Activated CD8-positive, alpha-beta memory T cell treated with anti-CD3 and anti-CD28 coated beads for 24 hours (primary cell): ENCODE results near the gene ZCWPW1.
"Not testable (repeated sequence)": the region's sequence is repeated elsewhere in the genome, so short reads cannot be mapped to it uniquely, and the experiment has no call there.

Experiments used
- DNase-seq: peaks from one replicate; pipeline ENCODE4 v3.0.0-alpha.2; 2020

ZCWPW1 gene

GRCh38 chr7:100371561-100372171, 56.8 kb downstream of the ZCWPW1 start:
- no peak for DNase-seq

DNA sequence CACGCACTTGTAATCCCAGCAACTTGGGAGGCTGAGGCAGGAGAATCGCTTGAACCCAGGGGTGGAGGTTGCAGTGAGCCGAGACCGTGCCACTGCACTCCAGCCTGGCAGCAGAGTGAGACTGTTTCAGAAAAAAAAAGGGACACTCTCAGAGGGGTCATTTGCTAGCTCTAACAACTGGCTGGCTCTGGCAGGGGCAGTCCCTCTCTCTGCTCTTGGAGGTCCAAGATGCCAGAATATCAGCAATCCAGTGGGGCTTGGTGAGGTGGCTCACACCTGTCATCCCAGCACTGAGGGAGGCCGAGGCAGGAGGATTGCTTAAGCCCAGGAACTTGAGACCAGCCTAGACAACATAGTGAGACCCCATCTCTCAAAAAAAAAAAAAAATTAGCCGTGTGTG, 57.8 kb downstream of the ZCWPW1 start:
- DNase-seq, result no peak

DNA sequence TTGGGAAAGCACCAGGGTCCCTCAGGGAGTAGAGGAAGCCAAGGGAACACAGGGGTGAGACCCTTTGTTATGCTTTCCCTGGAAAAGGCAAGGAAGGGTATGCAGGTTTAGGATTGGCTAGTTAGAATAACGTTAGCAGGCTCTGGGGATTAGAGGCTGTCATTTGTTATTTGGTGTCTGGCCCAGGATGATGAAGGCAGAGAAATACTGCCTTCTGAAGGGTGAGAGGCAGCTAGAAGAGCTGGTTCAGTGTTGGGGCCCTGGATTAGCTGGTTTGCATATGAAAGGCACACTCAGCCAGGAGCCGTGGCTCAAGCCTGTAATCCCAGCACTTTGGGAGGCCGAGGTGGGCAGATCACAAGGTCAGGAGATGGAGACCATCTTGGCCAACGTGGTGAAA, 58.2 kb downstream of the ZCWPW1 start:
- DNase-seq, result no peak

DNA sequence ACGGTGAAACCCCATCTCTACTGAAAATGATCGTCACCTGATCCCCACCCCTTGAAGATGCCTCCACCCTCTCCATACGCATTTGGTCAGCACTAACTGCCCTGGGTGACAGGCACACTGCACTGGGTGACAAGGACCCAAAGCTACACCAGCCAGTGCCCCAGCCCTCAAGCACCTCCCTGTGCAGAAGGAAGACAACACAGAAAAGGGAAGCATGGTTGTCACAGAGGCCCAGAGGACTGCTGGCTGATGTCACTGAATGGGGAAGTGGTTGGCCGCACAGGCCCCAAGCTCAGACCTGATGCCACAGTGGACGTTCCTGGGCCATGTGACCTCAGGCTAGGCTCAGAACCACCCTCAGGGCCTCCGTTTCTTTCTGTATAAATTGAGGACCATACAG, 59.4 kb downstream of the ZCWPW1 start:
- DNase-seq, result no peak

DNA sequence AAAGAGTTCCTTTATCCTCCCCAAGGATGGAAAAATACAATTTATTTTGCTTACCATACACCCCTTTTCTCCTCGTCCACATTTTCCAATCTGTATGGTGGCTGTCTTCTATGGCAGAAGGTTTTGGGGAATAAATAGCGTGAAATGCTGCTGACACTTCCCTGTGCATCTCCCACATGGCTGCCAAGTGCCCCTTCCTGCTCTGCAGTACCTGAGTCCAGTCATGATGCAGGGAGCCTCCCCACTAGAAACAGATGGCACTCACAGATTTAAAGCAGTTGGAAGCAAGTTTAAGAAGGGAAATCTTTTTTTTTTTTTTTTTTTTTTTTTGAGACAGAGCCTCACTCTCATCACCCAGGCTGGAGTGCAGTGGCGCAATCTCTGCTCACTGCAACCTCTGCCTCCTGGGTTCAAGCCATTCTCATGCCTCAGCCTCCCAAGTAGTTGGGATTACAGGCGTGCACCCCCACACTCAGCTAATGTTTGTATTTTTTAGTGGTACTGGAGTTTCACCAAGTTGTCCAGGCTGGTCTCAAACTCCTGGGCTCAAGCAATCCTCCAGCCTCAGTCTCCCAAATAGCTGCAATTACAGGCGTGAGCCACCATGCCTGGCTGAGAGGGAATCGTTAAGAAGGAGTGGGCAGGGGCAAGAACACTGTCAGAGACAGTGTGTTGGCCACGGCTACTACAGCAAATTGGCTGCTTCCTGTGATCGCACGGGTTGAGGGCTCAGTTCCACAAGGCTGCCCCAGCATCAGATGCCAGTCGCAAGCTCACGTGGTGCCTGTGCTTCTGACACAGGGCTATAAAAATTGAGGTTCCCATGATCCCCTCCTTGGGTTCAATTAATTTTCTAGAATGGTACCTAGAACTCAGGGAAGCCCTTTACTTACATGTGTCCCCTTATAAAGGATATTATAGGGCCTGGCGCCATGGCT, 60.6 kb downstream of the ZCWPW1 start:
- no peak for DNase-seq

DNA sequence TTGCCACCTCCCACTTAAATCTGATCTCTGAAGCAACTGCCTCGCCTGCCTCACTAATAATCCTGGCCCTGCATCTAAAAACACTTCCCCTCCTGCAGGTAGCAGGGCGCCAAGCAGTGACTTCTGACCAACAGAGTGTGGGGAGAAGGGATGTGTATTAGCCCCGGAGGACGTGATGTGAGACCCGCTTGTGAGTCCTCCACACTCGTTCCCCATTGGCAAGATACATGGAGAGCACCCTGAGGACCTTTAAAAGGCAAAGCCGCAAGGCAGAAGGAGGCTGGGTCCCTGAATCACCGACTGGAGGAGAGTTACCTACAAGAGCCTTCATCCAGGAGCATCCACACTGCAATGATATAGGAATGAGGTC, 61.3 kb downstream of the ZCWPW1 start:
- DNase-seq, result no peak

DNA sequence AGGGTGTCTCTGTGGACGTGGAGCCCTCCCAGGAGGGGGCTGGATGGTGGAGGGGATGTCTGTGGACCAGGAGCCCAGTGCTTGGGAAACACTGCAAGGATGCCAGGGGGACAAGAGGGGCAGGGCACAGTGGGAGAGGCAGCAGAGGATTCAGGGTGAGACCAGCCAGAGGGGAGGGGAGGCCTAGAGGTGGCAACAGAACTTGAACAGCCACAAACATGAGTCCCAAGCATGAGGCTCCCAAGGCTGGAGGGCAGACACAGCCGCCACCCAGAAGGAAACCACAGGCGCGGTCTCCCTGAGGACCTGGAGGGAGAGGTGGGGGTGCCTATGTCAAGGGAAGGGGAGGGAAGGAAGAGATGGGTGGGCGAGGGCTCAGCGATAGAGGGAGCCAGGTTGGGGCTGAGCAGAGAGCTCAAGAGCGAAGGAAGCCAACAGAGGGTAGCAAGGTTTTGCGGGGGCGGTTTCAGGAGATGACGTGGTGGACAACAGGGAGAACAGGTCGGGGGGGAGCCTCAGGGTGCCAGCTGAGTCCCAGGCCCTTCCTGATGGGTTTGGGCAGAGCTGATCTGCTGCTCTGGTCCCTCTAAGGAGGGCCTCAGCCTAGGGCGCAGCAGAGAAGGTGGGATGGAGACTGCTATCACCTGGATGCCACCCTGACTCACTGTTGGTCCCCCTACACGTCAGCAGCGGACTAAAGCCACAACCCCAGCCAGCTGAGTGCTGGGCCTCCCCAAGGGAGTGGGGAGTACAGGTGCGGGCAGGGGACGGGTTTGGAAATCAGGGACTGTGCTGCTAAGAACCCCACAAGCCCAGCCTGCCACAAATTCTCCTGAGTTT, 61.9 kb downstream of the ZCWPW1 start:
- peak; percentile 76 for DNase-seq

DNA sequence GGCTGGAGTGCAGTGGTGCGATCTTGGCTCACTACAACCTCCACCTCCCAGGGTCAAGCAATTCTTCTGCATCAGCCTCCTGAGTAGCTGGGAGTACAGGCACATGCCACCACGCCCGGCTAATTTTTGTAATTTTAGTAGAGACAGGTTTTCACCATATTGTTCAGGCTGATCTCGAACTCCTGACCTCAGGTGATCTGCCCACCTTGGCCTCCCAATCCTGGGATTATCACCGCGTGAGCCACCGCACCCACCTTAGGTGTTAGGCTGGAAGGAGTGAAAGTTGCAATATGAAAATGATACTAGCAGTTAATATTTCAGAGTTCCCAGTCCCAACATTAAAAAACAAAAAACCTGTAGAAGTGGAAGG, 62.5 kb downstream of the ZCWPW1 start:
- DNase-seq, result not testable (repeated sequence)

- DNase-seq, result no peak
Measured at GRCh38 chr7:100364480-100364879, 64.0 kb downstream of the ZCWPW1 start.

DNA sequence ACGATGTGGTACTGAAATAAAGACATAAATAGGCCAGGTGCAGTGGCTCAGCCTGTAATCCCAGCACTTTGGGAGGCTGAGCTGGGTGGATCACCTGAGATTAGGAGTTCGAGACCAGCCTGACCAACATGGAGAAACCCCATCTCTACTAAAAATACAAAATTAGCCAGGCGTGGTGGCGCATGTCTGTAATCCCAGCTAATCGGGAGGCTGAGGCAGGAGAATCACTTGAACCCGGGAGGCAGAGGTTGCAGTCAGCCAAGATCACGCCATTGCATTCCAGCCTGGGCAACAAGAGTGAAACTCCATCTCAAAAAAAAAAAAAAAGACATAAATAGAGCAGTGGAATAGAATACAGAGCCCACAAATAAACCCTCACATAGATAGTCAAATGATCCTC, 64.7 kb downstream of the ZCWPW1 start:
- DNase-seq, result not testable (repeated sequence)

- no peak for DNase-seq
Measured at GRCh38 chr7:100363098-100363497, 65.4 kb downstream of the ZCWPW1 start.

DNA sequence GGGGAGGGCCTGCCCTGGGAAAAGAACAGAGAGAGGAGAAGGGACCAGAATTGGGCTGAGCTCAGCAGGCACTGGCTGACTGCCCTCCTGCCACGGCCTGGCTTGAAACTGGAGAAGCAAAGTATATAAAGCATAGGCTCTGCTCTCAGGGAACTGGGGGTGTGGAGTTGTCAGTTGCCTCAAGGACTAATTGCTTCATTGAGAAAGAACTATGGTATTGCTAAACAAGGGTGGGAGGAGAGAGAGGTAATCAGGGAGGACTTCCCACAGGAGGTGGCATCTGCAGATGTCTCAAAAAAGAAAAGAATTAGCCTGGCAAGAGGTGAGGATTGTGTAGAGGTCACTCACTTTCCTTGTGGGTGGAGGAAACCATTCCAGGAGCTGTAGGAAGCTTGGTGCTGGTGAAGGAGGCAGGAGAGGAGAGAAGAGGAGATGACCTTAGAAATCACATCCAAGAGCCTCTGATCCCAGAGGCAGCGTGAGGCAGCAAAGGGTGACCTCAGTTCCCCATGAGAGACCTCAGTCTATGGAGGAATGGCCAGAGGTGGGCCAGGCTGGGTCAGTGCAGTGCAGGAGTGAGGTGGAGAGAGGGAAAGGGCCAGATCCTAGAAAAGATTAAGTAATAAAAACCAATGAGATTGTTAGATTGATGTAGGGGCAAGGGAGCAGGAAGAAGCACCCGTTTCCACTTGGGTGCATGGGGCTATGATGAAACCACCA, 68.2 kb downstream of the ZCWPW1 start:
- no peak for DNase-seq

GRCh38 chr7:100358857-100359212, 69.7 kb downstream of the ZCWPW1 start:
- DNase-seq, result no peak

DNA sequence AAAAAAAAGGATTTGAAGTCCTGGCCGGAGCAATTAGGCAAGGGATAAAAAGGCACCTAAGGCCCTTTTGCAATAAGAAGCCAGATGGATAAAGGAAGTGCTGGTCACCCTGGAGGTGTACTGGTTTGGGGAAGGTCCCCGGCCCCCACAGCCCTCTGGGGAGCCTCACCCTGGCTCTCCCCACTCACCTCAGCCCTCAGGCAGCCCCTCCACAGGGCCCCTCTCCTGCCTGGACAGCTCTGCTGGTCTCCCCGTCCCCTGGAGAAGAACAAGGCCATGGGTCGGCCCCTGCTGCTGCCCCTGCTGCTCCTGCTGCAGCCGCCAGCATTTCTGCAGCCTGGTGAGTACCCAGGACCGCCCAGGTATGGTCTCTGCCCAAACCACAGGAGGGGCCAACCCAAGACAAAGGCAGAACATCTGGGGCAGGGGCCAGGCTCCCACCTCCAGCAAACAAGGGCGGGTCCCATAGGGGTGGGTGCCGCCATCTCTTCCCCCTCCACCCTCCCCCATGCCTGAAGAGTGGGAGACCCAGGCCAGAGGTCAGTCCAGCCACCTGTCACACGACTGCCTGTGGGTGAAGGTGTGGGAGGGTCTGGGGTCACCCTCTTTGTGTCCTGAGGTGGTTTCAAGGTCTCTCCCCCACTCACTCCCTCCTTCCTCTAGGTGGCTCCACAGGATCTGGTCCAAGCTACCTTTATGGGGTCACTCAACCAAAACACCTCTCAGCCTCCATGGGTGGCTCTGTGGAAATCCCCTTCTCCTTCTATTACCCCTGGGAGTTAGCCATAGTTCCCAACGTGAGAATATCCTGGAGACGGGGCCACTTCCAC, 70.3 kb downstream of the ZCWPW1 start, which contains the start of gene PILRB:
Gene PILRB (plus strand): TSS at position 91 of the 830 bp plus-strand sequence. CDS start 186 bp downstream, at position 277.
- no peak for DNase-seq

GRCh38 chr7:100357131-100357561, 71.4 kb downstream of the ZCWPW1 start:
- no peak for DNase-seq

DNA sequence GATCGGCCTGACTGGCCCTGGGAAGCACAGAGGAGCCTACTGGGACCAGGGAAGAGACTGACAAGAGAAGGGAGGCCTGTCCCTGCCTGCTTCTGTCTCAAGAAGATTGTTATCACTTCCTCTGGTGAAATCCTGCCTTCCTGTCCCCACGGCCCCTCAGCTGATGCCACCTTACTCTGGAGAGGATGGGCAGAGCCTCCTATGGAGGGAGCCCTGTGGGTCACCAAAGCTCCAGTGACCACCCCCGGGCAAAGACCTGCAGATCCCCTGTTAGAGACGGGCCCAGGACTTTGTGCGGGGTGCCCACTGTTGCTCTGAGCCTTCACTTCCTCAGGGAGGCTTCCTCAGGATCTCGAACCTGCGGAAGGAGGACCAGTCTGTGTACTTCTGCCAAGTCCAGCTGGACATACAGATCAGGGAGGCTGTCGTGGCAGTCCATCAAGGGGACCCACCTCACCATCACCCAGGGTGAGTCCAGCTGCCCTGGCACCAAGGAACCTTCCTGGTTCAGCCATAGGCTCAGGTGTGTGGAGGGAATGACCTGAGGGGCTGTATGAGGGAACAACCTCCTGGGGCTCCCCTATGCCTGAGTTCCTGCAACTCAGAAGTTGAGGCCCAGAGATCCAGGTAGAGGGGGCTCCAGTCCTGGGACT, 72.0 kb downstream of the ZCWPW1 start:
- no peak for DNase-seq

DNA sequence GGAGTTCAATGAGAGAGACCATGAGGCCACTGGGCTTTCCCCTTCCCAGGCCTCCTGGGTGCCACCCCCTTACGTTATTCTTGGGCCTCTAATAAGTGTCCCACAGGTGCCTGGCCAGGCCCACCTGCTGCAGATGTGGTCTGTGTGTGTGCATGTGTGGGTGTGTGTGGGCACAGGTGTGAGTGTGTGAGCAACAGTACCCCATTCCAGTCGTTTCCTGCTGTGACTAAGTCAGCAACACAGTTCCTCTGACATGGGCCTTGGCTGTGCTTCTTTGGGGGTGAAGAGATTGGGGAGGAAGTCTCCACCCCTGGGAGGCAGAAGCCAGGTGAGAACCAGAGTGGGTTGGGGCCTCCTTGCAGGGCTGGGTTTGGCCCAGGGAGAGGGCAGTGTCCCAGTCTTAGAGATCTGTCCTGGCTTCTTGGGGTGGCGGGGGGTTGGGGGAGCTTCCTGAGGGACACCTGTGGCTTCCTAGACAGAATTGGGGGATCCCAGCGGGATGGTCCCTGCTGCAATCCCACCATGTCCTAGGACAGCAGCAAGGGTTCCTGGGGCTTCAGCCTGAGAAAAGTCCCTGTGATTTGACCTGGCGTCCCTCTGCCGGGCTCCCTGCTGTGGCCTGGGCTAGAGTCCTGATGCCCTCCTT, 74.7 kb downstream of the ZCWPW1 start:
- peak; percentile 76 for DNase-seq

DNA sequence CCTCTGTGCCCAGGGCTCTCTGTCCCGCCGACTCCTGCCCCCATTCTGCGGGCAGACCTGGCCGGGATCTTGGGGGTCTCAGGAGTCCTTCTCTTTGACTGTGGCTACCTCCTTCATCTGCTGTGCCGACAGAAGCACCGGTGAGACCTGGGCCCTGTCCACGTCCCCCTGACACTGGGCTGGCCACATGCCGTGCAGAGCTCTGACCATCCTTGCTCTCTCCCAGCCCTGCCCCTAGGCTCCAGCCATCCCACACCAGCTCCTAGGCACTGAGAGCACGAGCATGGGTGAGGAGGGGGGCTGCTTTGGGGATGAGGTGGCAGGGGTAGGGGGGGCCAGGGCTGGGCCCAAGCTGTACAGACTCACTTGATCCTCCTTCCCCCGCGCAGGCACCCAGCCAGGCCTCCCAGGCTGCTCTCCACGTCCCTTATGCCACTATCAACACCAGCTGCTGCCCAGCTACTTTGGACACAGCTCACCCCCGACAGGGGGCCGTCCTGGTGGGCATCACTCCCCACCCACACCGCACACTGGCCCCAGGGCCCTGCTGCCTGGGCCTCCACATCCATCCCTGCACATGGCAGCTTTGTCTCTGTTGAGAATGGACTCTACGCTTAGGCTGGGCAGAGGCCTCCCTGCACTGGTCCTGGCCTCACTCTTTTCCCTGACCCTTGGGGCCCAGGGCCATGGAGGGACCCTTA, 75.4 kb downstream of the ZCWPW1 start:
- DNase-seq, result no peak

DNA sequence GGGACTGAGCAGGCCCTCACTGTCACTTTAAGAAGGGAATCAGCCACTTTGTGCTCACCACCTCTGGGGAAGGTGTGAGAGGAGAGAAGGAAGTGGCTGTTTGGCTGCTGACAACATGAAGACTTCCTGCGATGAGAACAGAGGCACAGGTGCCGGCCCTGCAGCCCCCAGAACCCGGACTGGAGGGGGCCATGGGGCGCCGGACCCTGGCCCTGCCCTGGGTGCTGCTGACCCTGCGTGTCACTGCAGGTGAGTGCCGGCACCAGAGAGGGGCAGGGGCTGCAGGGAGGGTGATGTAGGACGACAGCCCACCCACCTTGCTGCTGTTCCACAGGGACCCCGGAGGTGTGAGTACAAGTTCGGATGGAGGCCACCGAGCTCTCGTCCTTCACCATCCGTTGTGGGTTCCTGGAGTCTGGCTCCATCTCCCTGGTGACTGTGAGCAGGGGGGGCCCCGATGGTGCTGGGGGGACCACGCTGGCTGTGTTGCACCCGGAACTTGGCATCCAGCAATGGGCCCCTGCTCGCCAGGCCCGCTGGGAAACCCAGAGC, 76.2 kb downstream of the ZCWPW1 start:
- DNase-seq, result not testable (repeated sequence)

DNA sequence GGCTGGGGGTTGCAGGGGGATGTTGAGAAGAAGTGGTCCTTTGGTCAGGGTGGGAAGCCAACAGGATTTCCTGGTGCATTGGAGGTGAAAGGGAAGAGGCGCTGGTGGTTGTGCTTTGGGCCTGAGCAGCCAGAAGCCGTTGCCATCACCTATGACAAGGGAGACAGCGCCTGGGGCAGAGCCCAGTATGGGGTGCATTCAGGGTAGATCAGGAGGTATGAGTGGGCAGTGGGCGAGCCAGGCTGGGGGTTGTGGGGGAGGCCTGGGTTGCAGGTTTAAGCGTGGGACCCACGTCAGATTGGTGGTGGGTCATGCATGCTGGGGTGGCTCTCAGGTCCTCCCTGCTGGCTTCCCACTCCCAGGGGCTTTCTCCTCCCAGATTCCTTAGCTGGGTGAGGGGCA, 76.8 kb downstream of the ZCWPW1 start:
- DNase-seq, result no peak
